ENCODE results near the gene CDHR2.

Gene CDHR2

GRCh38 chr5:176561259-176561658 is 12.1 kb downstream of the CDHR2 start:
- Histone ChIP-seq H3K4me3 (IDR thresholded peaks at IDR 0.05; ENCODE audit: insufficient read depth, low read depth, low read length) (no peak overlapping the region), H4K20me1 (ENCODE audit: insufficient read depth) (no peaks in the 10 kb centered on the region), H3K4me1 (ENCODE audit: low read depth, poor library complexity, severe bottlenecking) (no peaks in the 10 kb centered on the region), H3K27me3 (ENCODE audit: insufficient read depth, low read depth) (no peaks in the 10 kb centered on the region), H3K27ac (no peak overlapping the region), H3K79me2 (ENCODE audit: insufficient read depth, low read depth) (no peaks in the 10 kb centered on the region), H3K36me3 (ENCODE audit: insufficient read depth) (no peaks in the 10 kb centered on the region), H2AFZ (ENCODE audit: low read depth) (no peak overlapping the region), H3K4me2 (no peak overlapping the region), H3K9ac (no peak overlapping the region)
- TF ChIP-seq CTCF (conservative IDR thresholded peaks at IDR 0.05; ENCODE audit: low read depth, low read length), result no peak

GRCh38 chr5:176562189-176562588 is 13.0 kb downstream of the CDHR2 start:
- H3K4me1 ChIP-seq (ENCODE audit: low read depth, poor library complexity, severe bottlenecking), result no peaks in the 10 kb centered on the region
- TF ChIP-seq CTCF (conservative IDR thresholded peaks at IDR 0.05; ENCODE audit: low read depth, low read length), result no peak

GRCh38 chr5:176564002-176564401 is 14.9 kb downstream of the CDHR2 start:
- no peak for TF ChIP-seq CTCF (conservative IDR thresholded peaks at IDR 0.05; ENCODE audit: low read depth, low read length)
- H3K4me3 ChIP-seq (IDR thresholded peaks at IDR 0.05; ENCODE audit: insufficient read depth, low read depth, low read length), result no peak overlapping the region

More at GRCh38 chr5:176562189-176562588, 13.0 kb downstream of the CDHR2 start:
- no peak overlapping the region for H2AFZ ChIP-seq (ENCODE audit: low read depth)
- no peaks in the 10 kb centered on the region for H3K36me3 ChIP-seq (ENCODE audit: insufficient read depth)
- no peaks in the 10 kb centered on the region for H4K20me1 ChIP-seq (ENCODE audit: insufficient read depth)
- no peak overlapping the region for H3K27ac ChIP-seq
- no peaks in the 10 kb centered on the region for H3K79me2 ChIP-seq (ENCODE audit: insufficient read depth, low read depth)
- H3K27me3 ChIP-seq (ENCODE audit: insufficient read depth, low read depth), result no peaks in the 10 kb centered on the region
- no peak overlapping the region for H3K4me2 ChIP-seq
- no peak overlapping the region for H3K9ac ChIP-seq
- no peak overlapping the region for H3K4me3 ChIP-seq (IDR thresholded peaks at IDR 0.05; ENCODE audit: insufficient read depth, low read depth, low read length)

GRCh38 chr5:176565760-176566288 is 16.7 kb downstream of the CDHR2 start:
- TF ChIP-seq CTCF (conservative IDR thresholded peaks at IDR 0.05; ENCODE audit: low read depth, low read length), result no peak
- no peaks in the 10 kb centered on the region for H4K20me1 ChIP-seq (ENCODE audit: insufficient read depth)

More at GRCh38 chr5:176564002-176564401, 14.9 kb downstream of the CDHR2 start:
- H3K4me2 ChIP-seq, result no peak overlapping the region
- H3K36me3 ChIP-seq (ENCODE audit: insufficient read depth), result no peaks in the 10 kb centered on the region
- H3K27me3 ChIP-seq (ENCODE audit: insufficient read depth, low read depth), result no peaks in the 10 kb centered on the region
- H3K27ac ChIP-seq, result no peak overlapping the region
- no peaks in the 10 kb centered on the region for H4K20me1 ChIP-seq (ENCODE audit: insufficient read depth)
- no peak overlapping the region for H3K9ac ChIP-seq
- H2AFZ ChIP-seq (ENCODE audit: low read depth), result no peak overlapping the region
- H3K79me2 ChIP-seq (ENCODE audit: insufficient read depth, low read depth), result no peaks in the 10 kb centered on the region
- no peaks in the 10 kb centered on the region for H3K4me1 ChIP-seq (ENCODE audit: low read depth, poor library complexity, severe bottlenecking)

More at GRCh38 chr5:176565760-176566288, 16.7 kb downstream of the CDHR2 start:
- no peaks in the 10 kb centered on the region for H3K27me3 ChIP-seq (ENCODE audit: insufficient read depth, low read depth)
- H3K36me3 ChIP-seq (ENCODE audit: insufficient read depth), result no peaks in the 10 kb centered on the region
- no peak overlapping the region for H2AFZ ChIP-seq (ENCODE audit: low read depth)
- no peaks in the 10 kb centered on the region for H3K79me2 ChIP-seq (ENCODE audit: insufficient read depth, low read depth)
- no peak overlapping the region for H3K27ac ChIP-seq
- H3K4me2 ChIP-seq, result no peak overlapping the region
- H3K9ac ChIP-seq, result no peak overlapping the region
- H3K4me1 ChIP-seq (ENCODE audit: low read depth, poor library complexity, severe bottlenecking), result no peaks in the 10 kb centered on the region
- H3K4me3 ChIP-seq (IDR thresholded peaks at IDR 0.05; ENCODE audit: insufficient read depth, low read depth, low read length), result no peak overlapping the region

Measured in KMS-11 (cell line).